Measurements from ENCODE around the gene OR2V1. TPM values are rescaled to one million over a fixed set of nuclear protein-coding genes. Genes with fewer than 3 reads are reported as not detected.

The OR2V1 gene
- total RNA-seq, 4 donors from 2014 or later = not detected

- Histone ChIP-seq H3K9me3 (no peaks in the 10 kb centered on the region), H3K27me3 (no peaks in the 10 kb centered on the region), H3K36me3 (no peaks in the 10 kb centered on the region), H3K4me1 (no peaks in the 10 kb centered on the region), H3K27ac (no peak overlapping the region), H3K4me3 (no peak overlapping the region)
- no peak for DNase-seq
- TF ChIP-seq CTCF (IDR thresholded peaks at IDR 0.05) (no peak), POLR2A (IDR thresholded peaks at IDR 0.05) (no peak)
- intact Hi-C loops (cut with DNase I; ENCODE audit: low total_unique reads) = no loop called here
These were observed 42.7 kb downstream of the OR2V1 start for GRCh38 chr5:181088289-181088688.

GRCh38 chr5:181087309-181087708 is 43.7 kb downstream of the OR2V1 start:
- Histone ChIP-seq H3K9me3 (no peaks in the 10 kb centered on the region), H3K27me3 (no peaks in the 10 kb centered on the region), H3K4me1 (no peaks in the 10 kb centered on the region), H3K4me3 (no peak overlapping the region), H3K27ac (no peak overlapping the region), H3K36me3 (no peaks in the 10 kb centered on the region)
- TF ChIP-seq POLR2A (IDR thresholded peaks at IDR 0.05) = no peak
- TF ChIP-seq CTCF (IDR thresholded peaks at IDR 0.05) = no peak
- no peak for DNase-seq
- intact Hi-C loops (cut with DNase I; ENCODE audit: low total_unique reads) = no loop called here

GRCh38 chr5:181086884-181087205 is 44.1 kb downstream of the OR2V1 start:
- H3K9me3 ChIP-seq = no peaks in the 10 kb centered on the region
- H3K27me3 ChIP-seq = no peaks in the 10 kb centered on the region
- no peak for DNase-seq
- intact Hi-C loops (cut with DNase I; ENCODE audit: low total_unique reads) = no loop called here
- H3K27ac ChIP-seq = no peak overlapping the region
- no peaks in the 10 kb centered on the region for H3K4me1 ChIP-seq
- TF ChIP-seq POLR2A (IDR thresholded peaks at IDR 0.05) (no peak), CTCF (IDR thresholded peaks at IDR 0.05) (no peak)
- H3K4me3 ChIP-seq = no peak overlapping the region
- no peaks in the 10 kb centered on the region for H3K36me3 ChIP-seq

- Histone ChIP-seq H3K4me3 (no peak overlapping the region), H3K36me3 (no peaks in the 10 kb centered on the region), H3K9me3 (no peaks in the 10 kb centered on the region), H3K27me3 (no peaks in the 10 kb centered on the region), H3K4me1 (no peaks in the 10 kb centered on the region), H3K27ac (no peak overlapping the region)
- no peak for DNase-seq
- intact Hi-C loops (cut with DNase I; ENCODE audit: low total_unique reads) = no loop called here
- TF ChIP-seq CTCF (IDR thresholded peaks at IDR 0.05) = no peak
- TF ChIP-seq POLR2A (IDR thresholded peaks at IDR 0.05) = no peak
These were observed 44.7 kb downstream of the OR2V1 start for GRCh38 chr5:181086026-181086883.

GRCh38 chr5:181084621-181085195 is 46.3 kb downstream of the OR2V1 start:
- H3K4me1 ChIP-seq = no peaks in the 10 kb centered on the region
- H3K27ac ChIP-seq = no peak overlapping the region
- intact Hi-C loops (cut with DNase I; ENCODE audit: low total_unique reads) = no loop called here
- H3K4me3 ChIP-seq = no peak overlapping the region
- H3K9me3 ChIP-seq = no peaks in the 10 kb centered on the region
- H3K27me3 ChIP-seq = no peaks in the 10 kb centered on the region
- TF ChIP-seq CTCF (IDR thresholded peaks at IDR 0.05) (no peak), POLR2A (IDR thresholded peaks at IDR 0.05) (no peak)
- no peaks in the 10 kb centered on the region for H3K36me3 ChIP-seq
- DNase-seq = no peak

Measured in uterus (tissue), 4 donors.